WERI-Rb-1 (cell line): ENCODE measurements around the gene RASGRF2.

ENCODE experiments used
- DNase-seq: peaks from one replicate; pipeline ENCODE4 v3.0.0-alpha.2; 2020
- H3K27ac ChIP-seq: fragments of 250-450 bp; sonication (Bioruptor Pico); 2 replicates; pipeline ENCODE4 v1.5.1; 2020; ENCODE audit warnings: mild to moderate bottlenecking, moderate library complexity
- H3K27me3 ChIP-seq: fragments of 250-450 bp; sonication (Bioruptor Pico); 2 replicates; pipeline ENCODE4 v1.5.1; 2021; ENCODE audit warnings: mild to moderate bottlenecking, low read depth, moderate library complexity; ENCODE audit not compliant: insufficient read depth, severe bottlenecking
- H3K36me3 ChIP-seq: fragments of 250-450 bp; sonication (Bioruptor Pico); 2 replicates; pipeline ENCODE4 v1.5.1; 2020; ENCODE audit warnings: mild to moderate bottlenecking, moderate library complexity
- H3K4me3 ChIP-seq: 2 replicates; pipeline ENCODE4 v1.5.1; 2011; ENCODE audit warnings: low read depth, mild to moderate bottlenecking, control low read depth, low read length
- H3K9me3 ChIP-seq: fragments of 250-450 bp; sonication (Bioruptor Pico); 2 replicates; pipeline ENCODE4 v1.5.1; 2021; ENCODE audit warnings: mild to moderate bottlenecking, moderate library complexity; ENCODE audit not compliant: severe bottlenecking
- TF ChIP-seq, protein P1 (sequence below): IDR thresholded peaks from 2 replicates; pipeline ENCODE4 v1.5.1; 2011; ENCODE audit warnings: low read depth, mild to moderate bottlenecking, control low read depth, inconsistent platforms, low read length

The RASGRF2 gene

DNA sequence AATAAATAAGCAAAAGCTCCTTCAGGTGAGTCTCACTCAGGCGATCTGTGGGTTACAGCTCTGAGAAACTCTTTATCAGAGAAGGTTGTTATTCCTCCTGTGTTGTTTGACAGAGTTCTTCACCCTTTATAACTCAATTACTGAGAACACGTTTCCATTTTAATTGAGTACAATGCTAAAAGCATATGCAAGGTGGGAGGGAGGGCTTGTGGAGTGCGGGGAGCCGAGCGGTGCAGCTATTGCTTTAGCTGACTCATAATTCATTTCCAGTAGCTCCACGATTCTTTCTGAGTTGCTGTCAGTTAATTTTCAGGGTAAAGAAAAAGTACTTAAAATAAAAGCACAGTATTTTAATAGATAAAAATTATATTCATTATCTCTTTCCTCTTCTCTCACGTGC lies 168.3 kb downstream of the RASGRF2 start:
- peaks cover 42% of the 10 kb centered on the region for H3K36me3 ChIP-seq
- no peak for DNase-seq
- TF ChIP-seq, protein P1, sequence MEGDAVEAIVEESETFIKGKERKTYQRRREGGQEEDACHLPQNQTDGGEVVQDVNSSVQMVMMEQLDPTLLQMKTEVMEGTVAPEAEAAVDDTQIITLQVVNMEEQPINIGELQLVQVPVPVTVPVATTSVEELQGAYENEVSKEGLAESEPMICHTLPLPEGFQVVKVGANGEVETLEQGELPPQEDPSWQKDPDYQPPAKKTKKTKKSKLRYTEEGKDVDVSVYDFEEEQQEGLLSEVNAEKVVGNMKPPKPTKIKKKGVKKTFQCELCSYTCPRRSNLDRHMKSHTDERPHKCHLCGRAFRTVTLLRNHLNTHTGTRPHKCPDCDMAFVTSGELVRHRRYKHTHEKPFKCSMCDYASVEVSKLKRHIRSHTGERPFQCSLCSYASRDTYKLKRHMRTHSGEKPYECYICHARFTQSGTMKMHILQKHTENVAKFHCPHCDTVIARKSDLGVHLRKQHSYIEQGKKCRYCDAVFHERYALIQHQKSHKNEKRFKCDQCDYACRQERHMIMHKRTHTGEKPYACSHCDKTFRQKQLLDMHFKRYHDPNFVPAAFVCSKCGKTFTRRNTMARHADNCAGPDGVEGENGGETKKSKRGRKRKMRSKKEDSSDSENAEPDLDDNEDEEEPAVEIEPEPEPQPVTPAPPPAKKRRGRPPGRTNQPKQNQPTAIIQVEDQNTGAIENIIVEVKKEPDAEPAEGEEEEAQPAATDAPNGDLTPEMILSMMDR: no peak
- no peaks in the 10 kb centered on the region for H3K27me3 ChIP-seq
- no peaks in the 10 kb centered on the region for H3K9me3 ChIP-seq
- H3K27ac ChIP-seq: no peak overlapping the region
- no peak overlapping the region for H3K4me3 ChIP-seq

DNA sequence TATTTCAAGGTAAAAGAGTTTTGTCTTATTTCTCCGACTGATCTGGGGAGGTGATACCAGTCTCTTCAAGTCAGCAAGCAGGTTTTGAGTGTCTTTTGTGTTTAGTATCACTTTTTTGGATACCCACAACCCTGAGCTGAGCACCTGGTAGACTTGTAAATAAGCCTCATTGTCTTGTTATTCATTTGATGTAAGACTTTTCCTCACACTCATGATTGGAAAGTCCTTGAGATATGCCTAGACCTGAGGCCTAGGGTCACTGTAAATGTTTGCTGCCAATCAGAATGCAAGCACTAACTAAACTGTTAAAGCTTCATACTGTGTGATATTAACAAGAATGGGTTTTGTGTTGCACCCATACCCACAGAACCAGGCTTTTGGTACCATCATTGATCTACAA lies 172.2 kb downstream of the RASGRF2 start:
- H3K27me3 ChIP-seq: no peaks in the 10 kb centered on the region
- H3K27ac ChIP-seq: no peak overlapping the region
- TF ChIP-seq, protein P1: no peak
- no peaks in the 10 kb centered on the region for H3K9me3 ChIP-seq
- DNase-seq: no peak
- H3K36me3 ChIP-seq: peaks cover 18% of the 10 kb centered on the region
- no peak overlapping the region for H3K4me3 ChIP-seq

DNA sequence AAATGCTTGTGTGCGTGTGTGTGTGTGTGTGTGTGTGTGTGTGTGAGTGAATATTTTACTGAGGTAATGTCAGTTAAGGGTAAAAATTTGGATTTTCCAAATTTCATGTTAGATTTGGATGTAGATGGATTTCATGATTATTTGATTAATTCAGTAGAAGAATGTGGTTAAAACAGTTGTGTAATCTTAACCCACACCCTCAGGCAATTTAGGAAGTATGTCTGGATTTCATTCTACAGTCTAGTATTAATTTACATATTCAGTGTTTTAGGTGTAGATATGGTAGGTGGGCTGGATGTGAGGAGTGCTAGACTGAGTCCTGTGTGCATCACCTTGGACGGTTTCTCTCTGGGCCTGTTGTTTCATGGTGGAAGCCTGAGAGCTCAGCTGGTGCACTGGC lies 173.9 kb downstream of the RASGRF2 start:
- H3K27ac ChIP-seq: no peak overlapping the region
- TF ChIP-seq, protein P1: no peak

DNA sequence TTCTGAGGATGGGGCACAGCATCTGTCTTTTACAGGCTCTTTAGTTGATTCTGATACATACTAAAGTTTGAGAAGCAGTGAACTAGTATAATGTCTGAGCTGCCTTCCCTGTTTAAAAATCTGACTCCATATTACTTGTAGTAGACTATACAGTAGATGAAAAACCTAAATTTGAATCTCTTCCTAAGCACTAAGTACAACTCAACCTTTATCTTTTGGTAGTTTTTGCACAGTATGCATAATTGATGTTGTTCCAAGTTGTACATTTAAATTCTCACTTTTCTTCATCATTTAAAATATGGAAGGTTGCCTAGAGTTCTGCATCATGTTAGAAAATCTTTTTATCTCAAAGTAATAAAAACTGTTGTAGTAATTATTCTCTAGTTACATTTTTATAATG lies 174.4 kb downstream of the RASGRF2 start:
- DNase-seq: no peak
- TF ChIP-seq, protein P1: no peak
- H3K27ac ChIP-seq: no peak overlapping the region
- H3K9me3 ChIP-seq: no peaks in the 10 kb centered on the region
- no peaks in the 10 kb centered on the region for H3K27me3 ChIP-seq
- H3K4me3 ChIP-seq: no peak overlapping the region
- H3K36me3 ChIP-seq: peaks cover 4% of the 10 kb centered on the region

More for the DNA sequence above, 173.9 kb downstream of the RASGRF2 start:
- Histone ChIP-seq H3K36me3 (peaks cover 4% of the 10 kb centered on the region), H3K4me3 (no peak overlapping the region), H3K9me3 (no peaks in the 10 kb centered on the region), H3K27me3 (no peaks in the 10 kb centered on the region)
- no peak for DNase-seq

DNA sequence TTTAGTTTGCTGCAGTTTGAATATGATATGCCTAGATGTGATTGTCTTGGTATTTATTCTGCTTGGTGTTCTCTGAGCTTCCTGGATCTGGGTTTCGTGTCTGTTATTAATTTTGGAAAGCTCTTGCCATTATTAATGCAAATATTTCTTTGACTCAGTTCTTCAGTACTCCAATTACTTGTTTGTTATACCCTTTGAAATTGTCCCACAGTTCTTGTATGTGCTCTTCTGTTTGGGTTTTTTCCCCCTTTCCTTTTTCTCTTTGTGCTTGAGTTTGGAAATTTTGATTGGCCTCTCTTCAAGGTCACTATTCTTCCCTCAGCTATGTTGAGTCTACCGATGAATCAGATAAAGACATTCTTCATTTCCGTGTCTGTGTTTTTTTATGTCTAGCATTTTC lies 176.4 kb downstream of the RASGRF2 start:
- Histone ChIP-seq H3K27me3 (no peaks in the 10 kb centered on the region), H3K27ac (no peak overlapping the region), H3K9me3 (no peaks in the 10 kb centered on the region), H3K36me3 (peaks cover 4% of the 10 kb centered on the region; the same call in 1 of the 2 replicates), H3K4me3 (no peak overlapping the region)
- TF ChIP-seq, protein P1: no peak
- DNase-seq: no peak

DNA sequence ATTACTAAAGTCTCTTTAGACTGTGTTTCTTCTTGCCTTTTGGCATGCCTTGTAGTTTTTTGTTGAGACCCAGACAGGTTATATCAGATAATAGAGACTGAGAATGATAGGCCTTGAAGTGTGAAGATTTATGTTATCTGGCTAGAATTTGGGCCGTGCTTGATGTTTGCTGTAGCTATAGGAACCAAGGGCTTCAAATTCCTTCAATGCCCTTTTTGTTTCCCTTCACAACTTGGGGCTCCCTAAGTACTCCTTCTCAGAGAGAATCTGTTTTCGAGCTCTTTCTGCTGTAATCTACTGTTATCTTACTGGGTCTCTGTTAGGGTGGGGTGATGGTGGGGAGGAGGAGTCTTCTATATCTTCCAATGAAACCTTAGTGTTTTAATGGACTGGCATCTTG lies 177.7 kb downstream of the RASGRF2 start:
- Histone ChIP-seq H3K4me3 (no peak overlapping the region), H3K36me3 (peaks cover 4% of the 10 kb centered on the region; the same call in 1 of the 2 replicates), H3K27me3 (no peaks in the 10 kb centered on the region), H3K9me3 (no peaks in the 10 kb centered on the region), H3K27ac (no peak overlapping the region)
- TF ChIP-seq, protein P1: no peak
- DNase-seq: no peak
